ENCODE results near the gene MT1A. TPM values are rescaled to one million over a fixed set of nuclear protein-coding genes. Genes with fewer than 3 reads are reported as not detected.
A peak's percentile ranks its signal among the peaks of the same experiment; 100 is the strongest.

MT1A gene
- total and polyA plus RNA-seq, 2 of the 8 experiments (the other 6 are each of a cell fraction or from before 2014, with no cell fraction given), result not detected

GRCh38 chr16:56617212-56618085 is 21.0 kb upstream of the MT1A start:
- Histone ChIP-seq H3K18ac (ENCODE audit: extremely low read depth, low read length) (peak overlapping the region; percentile 72; the same call in 1 of the 2 replicates), H3K14ac (ENCODE audit: insufficient read length) (no peak overlapping the region), H2BK20ac (ENCODE audit: low read length) (peak overlapping the region; percentile 43; the same call in 1 of the 2 replicates), H3K9me3 (ENCODE audit: insufficient read depth in 2 of 2, low read depth in 1 of 2, low read length in 1 of 2) (no peaks in the 10 kb centered on the region), H3K23ac (ENCODE audit: insufficient read length) (no peak overlapping the region), H2BK15ac (ENCODE audit: low read length) (peak overlapping the region; percentile 36; the same call in 1 of the 2 replicates), H3K4ac (replicated peaks; ENCODE audit: insufficient read length, low read depth, low read length) (no peak overlapping the region), H2AFZ (ENCODE audit: low read length) (peak overlapping the region; percentile 38; the same call in 1 of the 2 replicates), H3K23me2 (ENCODE audit: low read depth, low read length) (peaks cover 5% of the 10 kb centered on the region; the same call in 1 of the 2 replicates), H2AK5ac (ENCODE audit: low read depth, low read length) (no peak overlapping the region; the same call in 1 of the 2 replicates), H3K4me3 (ENCODE audit: extremely low read depth in 1 of 4, insufficient read depth in 2 of 4, low read depth in 3 of 4, low read length in 4 of 4) (peak overlapping the region; percentile 34 to 57 (median 41)), H4K91ac (replicated peaks; ENCODE audit: insufficient read length, low read length) (peak overlapping the region; percentile 89), H4K20me1 (replicated peaks in 1 of 2; ENCODE audit: control insufficient read depth in 1 of 2, insufficient read depth in 2 of 2, low read length in 2 of 2) (peaks cover 2 to 6% of the 10 kb centered on the region in 2 experiments), H3K79me2 (ENCODE audit: control insufficient read depth in 1 of 2, insufficient read depth in 2 of 2, low read length in 2 of 2) (no peaks in the 10 kb centered on the region), H3K79me1 (ENCODE audit: low read depth, low read length) (no peaks in the 10 kb centered on the region), H3K36me3 (ENCODE audit: control insufficient read depth in 2 of 4, insufficient read depth in 4 of 4, low read length in 3 of 4) (no peaks in the 10 kb centered on the region), H3K27me3 (replicated peaks in 1 of 4; ENCODE audit: control insufficient read depth in 3 of 4, extremely low read depth in 1 of 4, insufficient read depth in 3 of 4, low read length in 3 of 4) (peaks cover 35 to 74% (median 65%) of the 10 kb centered on the region in 4 experiments), H2BK5ac (ENCODE audit: low read depth, low read length) (no peak overlapping the region), H2BK12ac (ENCODE audit: low read depth, low read length) (peak overlapping the region; percentile 50; the same call in 1 of the 2 replicates), H3K4me1 (replicated peaks in 1 of 4; ENCODE audit: control insufficient read depth in 3 of 4, insufficient read depth in 4 of 4, low read length in 3 of 4) (peaks cover 0 to 18% (median 12%) of the 10 kb centered on the region in 4 experiments; a peak in 6 of 7 replicates), H2BK120ac (replicated peaks; ENCODE audit: low read depth, low read length) (no peak overlapping the region), H3K56ac (replicated peaks; ENCODE audit: insufficient read length, low read depth, low read length) (no peak overlapping the region), H4K8ac (ENCODE audit: extremely low read depth, insufficient read depth, low read length) (no peak overlapping the region), H4K5ac (ENCODE audit: insufficient read length, low read depth, low read length) (no peak overlapping the region), H3K27ac (ENCODE audit: low read depth, low read length) (no peak overlapping the region), H3K9ac (replicated peaks in 1 of 4; ENCODE audit: extremely low read depth in 1 of 4, low read depth in 3 of 4, low read length in 3 of 4) (no peak overlapping the region), H3K4me2 (ENCODE audit: insufficient read depth in 1 of 2, low read depth in 2 of 2, low read length in 2 of 2) (peak overlapping the region; percentile 84 to 88)
- FAIRE-seq (no peak), DNase-seq (ENCODE audit: low read depth in 1 of 2, low spot score in 2 of 2) (peak in 1 of 2 experiments; percentile 70)
- POLR2A ChIA-PET (ENCODE audit: partially characterized antibody), result interaction anchor here (0.6 to 3.9 kb wide), 10 partner anchors 9 to 85 kb away, joined by 3 to 31 read pairs (median 4); partner anchors contain the start of genes MT1E and MT2A
- CTCF ChIA-PET (ENCODE audit: partially characterized antibody), result interaction anchor here (0.9 to 3.2 kb wide), 10 partner anchors 10 to 60 kb away, joined by 3 to 12 read pairs (median 6); partner anchors contain the start of genes MT1G and MT1M
- WGBS, 2 experiments (ENCODE audit: extremely low coverage in 1 of 2, insufficient coverage in 1 of 2, insufficient read length in 1 of 2, insufficient replicate concordance in 2 of 2, low coverage in 1 of 2, low lambda C conversion rate in 2 of 2, missing lambda C conversion rate in 1 of 2), result 6% methylated on average over 41 of the region's 41 CpGs; no CpG with 5 or more reads in 1 of the 2 experiments
- no peak for TF ChIP-seq SP4 (IDR thresholded peaks at IDR 0.05; ENCODE audit: low read length)
- no peak for TF ChIP-seq HDAC2 (IDR thresholded peaks at IDR 0.05; ENCODE audit: borderline replicate concordance in 1 of 2, low read depth in 2 of 2, low read length in 2 of 2)
- TF ChIP-seq SIX5 (IDR thresholded peaks at IDR 0.05; ENCODE audit: low read depth, low read length), result no peak
- TF ChIP-seq RAD21 (IDR thresholded peaks at IDR 0.05 in 1 of 2, conservative IDR thresholded peaks at IDR 0.05 in 1 of 2; ENCODE audit: low read depth in 2 of 2, low read length in 2 of 2), result no peak
- TF ChIP-seq CHD1 (IDR thresholded peaks at IDR 0.05; ENCODE audit: low read depth, low read length), result no peak
- peak; percentile 91 for TF ChIP-seq SUZ12 (IDR thresholded peaks at IDR 0.05; ENCODE audit: low read length)
- peak; percentile 96 for TF ChIP-seq EZH2 (IDR thresholded peaks at IDR 0.05; ENCODE audit: low read depth, low read length, severe bottlenecking)
- TF ChIP-seq RNF2 (IDR thresholded peaks at IDR 0.05; ENCODE audit: borderline replicate concordance, low read depth, low read length, missing control alignments, poor library complexity, severe bottlenecking), result peak; percentile 81
- no peak for TF ChIP-seq KDM1A (IDR thresholded peaks at IDR 0.05; ENCODE audit: borderline replicate concordance, low read length)

All from H1 (cell line).